ENCODE measurements around the gene OAS2.

Gene OAS2

GRCh38 chr12:112930350-112930749 lies 48.0 kb upstream of the OAS2 start:
- H3K79me2 ChIP-seq (ENCODE audit: insufficient read depth, low read length) = no peaks in the 10 kb centered on the region
- no peak for TF ChIP-seq CTCF (IDR thresholded peaks at IDR 0.05; ENCODE audit: insufficient read depth, low read length, poor library complexity, severe bottlenecking)
- TF ChIP-seq EZH2phosphoT487 (conservative IDR thresholded peaks at IDR 0.05; ENCODE audit: low read length) = no peak
- H3K9me3 ChIP-seq (ENCODE audit: insufficient read depth, low read length) = no peaks in the 10 kb centered on the region
- H3F3A ChIP-seq (ENCODE audit: insufficient read depth) = no peaks in the 10 kb centered on the region
- no peaks in the 10 kb centered on the region for H3K27me3 ChIP-seq (ENCODE audit: low read length)
- no peaks in the 10 kb centered on the region for H3K36me3 ChIP-seq (ENCODE audit: low read length)
- H2AFZ ChIP-seq (ENCODE audit: low read depth, low read length, severe bottlenecking) = no peak overlapping the region
- no peaks in the 10 kb centered on the region for H3K9me2 ChIP-seq (replicated peaks; ENCODE audit: insufficient read depth, low read length)
- H3K4me3 ChIP-seq (ENCODE audit: insufficient read depth, low read length, poor library complexity, severe bottlenecking) = no peak overlapping the region
- no peak overlapping the region for H3K4me2 ChIP-seq (ENCODE audit: low read depth, low read length, poor library complexity, severe bottlenecking)
- no peak overlapping the region for H3K9ac ChIP-seq (ENCODE audit: low read length)
- no peaks in the 10 kb centered on the region for H4K20me1 ChIP-seq (ENCODE audit: low read depth, low read length)
- H3K27ac ChIP-seq (ENCODE audit: low read depth, low read length) = no peak overlapping the region

- no peaks in the 10 kb centered on the region for H3K79me2 ChIP-seq (ENCODE audit: insufficient read depth, low read length)
- no peaks in the 10 kb centered on the region for H3K27me3 ChIP-seq (ENCODE audit: low read length)
- no peaks in the 10 kb centered on the region for H4K20me1 ChIP-seq (ENCODE audit: low read depth, low read length)
- H3K27ac ChIP-seq (ENCODE audit: low read depth, low read length) = no peak overlapping the region
- H2AFZ ChIP-seq (ENCODE audit: low read depth, low read length, severe bottlenecking) = no peak overlapping the region
- H3K4me2 ChIP-seq (ENCODE audit: low read depth, low read length, poor library complexity, severe bottlenecking) = no peak overlapping the region
- H3K36me3 ChIP-seq (ENCODE audit: low read length) = no peaks in the 10 kb centered on the region
- H3K4me3 ChIP-seq (ENCODE audit: insufficient read depth, low read length, poor library complexity, severe bottlenecking) = no peak overlapping the region
- no peak for TF ChIP-seq EZH2phosphoT487 (conservative IDR thresholded peaks at IDR 0.05; ENCODE audit: low read length)
- no peak for TF ChIP-seq CTCF (IDR thresholded peaks at IDR 0.05; ENCODE audit: insufficient read depth, low read length, poor library complexity, severe bottlenecking)
- H3F3A ChIP-seq (ENCODE audit: insufficient read depth) = no peaks in the 10 kb centered on the region
- H3K9me2 ChIP-seq (replicated peaks; ENCODE audit: insufficient read depth, low read length) = no peaks in the 10 kb centered on the region
- H3K9me3 ChIP-seq (ENCODE audit: insufficient read depth, low read length) = no peaks in the 10 kb centered on the region
- H3K9ac ChIP-seq (ENCODE audit: low read length) = no peak overlapping the region
These were observed 45.7 kb upstream of the OAS2 start for GRCh38 chr12:112932485-112933128.

GRCh38 chr12:112933129-112933505 lies 45.2 kb upstream of the OAS2 start:
- TF ChIP-seq EZH2phosphoT487 (conservative IDR thresholded peaks at IDR 0.05; ENCODE audit: low read length) = no peak
- no peak for TF ChIP-seq CTCF (IDR thresholded peaks at IDR 0.05; ENCODE audit: insufficient read depth, low read length, poor library complexity, severe bottlenecking)
- no peak overlapping the region for H3K9ac ChIP-seq (ENCODE audit: low read length)
- no peaks in the 10 kb centered on the region for H3K9me3 ChIP-seq (ENCODE audit: insufficient read depth, low read length)
- H3K27ac ChIP-seq (ENCODE audit: low read depth, low read length) = no peak overlapping the region
- H4K20me1 ChIP-seq (ENCODE audit: low read depth, low read length) = no peaks in the 10 kb centered on the region
- H3K36me3 ChIP-seq (ENCODE audit: low read length) = no peaks in the 10 kb centered on the region
- no peaks in the 10 kb centered on the region for H3K9me2 ChIP-seq (replicated peaks; ENCODE audit: insufficient read depth, low read length)
- H3K4me3 ChIP-seq (ENCODE audit: insufficient read depth, low read length, poor library complexity, severe bottlenecking) = no peak overlapping the region
- no peaks in the 10 kb centered on the region for H3F3A ChIP-seq (ENCODE audit: insufficient read depth)
- no peak overlapping the region for H2AFZ ChIP-seq (ENCODE audit: low read depth, low read length, severe bottlenecking)
- H3K79me2 ChIP-seq (ENCODE audit: insufficient read depth, low read length) = no peaks in the 10 kb centered on the region
- no peak overlapping the region for H3K4me2 ChIP-seq (ENCODE audit: low read depth, low read length, poor library complexity, severe bottlenecking)
- H3K27me3 ChIP-seq (ENCODE audit: low read length) = no peaks in the 10 kb centered on the region

Data from SU-DHL-6 (cell line).